ENCODE data around the gene DDOST.

The DDOST gene

DNA sequence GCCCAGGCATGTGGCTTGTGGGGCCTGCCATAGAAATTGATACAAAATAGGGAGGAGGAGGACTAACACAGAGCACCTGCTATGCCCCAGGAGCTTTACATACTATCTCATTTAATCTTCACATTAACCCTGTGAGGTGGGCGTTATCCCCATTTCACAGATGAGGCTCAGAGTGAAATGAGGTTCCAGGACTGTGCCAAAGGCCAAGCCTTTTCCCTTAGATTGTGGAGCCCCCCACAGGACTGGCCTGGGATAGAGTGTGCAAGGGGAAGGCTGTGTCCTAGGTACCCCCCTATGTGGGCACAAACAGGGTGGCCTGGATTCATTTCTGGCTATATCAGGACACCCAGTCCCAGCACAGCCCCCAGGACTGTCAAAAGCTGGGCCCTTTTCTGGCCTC is 2.2 kb upstream of the DDOST start:
- in situ Hi-C loops (cut with MboI; ENCODE audit: low sequenced_read_pairs) = no loop called here

DNA sequence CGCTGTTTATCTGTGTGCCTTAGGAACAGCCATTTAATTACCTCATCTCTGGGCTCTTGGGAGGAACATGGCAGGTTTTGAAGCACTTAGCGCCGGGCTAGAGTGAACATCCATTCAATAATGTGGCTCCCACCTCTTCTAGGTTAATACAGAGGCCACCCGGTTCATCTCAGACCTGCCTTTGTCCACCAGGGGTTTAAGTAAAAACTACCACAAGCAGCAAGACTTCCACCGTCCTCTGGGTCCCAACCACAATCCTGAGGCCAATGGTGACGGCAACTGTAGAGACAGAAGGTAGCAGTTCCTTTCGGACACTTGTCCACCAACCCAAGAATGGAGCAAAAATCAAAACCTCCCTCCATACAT is 924 bp upstream of the DDOST start:
- in situ Hi-C loops (cut with MboI; ENCODE audit: low sequenced_read_pairs) = no loop called here

DNA sequence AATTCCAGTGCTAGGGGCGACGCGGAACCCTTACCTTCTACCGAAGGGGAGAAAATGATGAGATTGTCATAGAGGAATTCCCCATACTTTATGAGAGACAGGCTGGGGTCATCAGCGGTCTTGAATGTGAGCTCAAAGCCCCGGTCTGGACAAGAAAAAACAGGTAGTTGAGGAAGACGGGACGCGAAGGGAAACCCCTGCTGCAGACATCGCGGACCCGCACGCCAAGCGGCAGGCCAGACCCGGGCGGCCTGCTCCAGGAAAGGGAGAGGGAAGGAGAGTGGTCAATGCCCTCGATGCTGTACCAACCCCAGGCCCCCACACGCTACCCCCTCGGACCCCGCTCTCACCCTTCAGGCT is 342 bp downstream of the DDOST start:
- in situ Hi-C loops (cut with MboI; ENCODE audit: low sequenced_read_pairs) = no loop called here

DNA sequence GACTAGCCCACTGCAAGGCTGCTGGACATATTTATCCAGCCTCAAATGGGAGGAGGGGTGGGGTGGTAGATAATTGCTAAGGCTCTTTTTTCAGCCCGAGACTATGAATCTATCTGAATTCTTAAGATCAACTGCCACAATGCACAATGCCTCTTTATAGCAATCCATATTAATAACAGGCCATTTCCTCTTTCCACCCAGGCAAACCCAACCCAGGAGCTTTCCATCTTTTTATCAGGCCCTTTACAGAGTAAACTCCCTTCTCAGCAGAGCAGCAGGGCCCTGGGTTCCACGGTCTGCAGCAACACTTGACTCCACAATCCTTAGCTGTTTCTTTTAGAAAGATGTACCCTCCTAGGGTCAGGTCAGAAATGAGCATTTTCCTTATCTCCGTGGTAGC is 806 bp downstream of the DDOST start:
- in situ Hi-C loops (cut with MboI; ENCODE audit: low sequenced_read_pairs) = no loop called here

DNA sequence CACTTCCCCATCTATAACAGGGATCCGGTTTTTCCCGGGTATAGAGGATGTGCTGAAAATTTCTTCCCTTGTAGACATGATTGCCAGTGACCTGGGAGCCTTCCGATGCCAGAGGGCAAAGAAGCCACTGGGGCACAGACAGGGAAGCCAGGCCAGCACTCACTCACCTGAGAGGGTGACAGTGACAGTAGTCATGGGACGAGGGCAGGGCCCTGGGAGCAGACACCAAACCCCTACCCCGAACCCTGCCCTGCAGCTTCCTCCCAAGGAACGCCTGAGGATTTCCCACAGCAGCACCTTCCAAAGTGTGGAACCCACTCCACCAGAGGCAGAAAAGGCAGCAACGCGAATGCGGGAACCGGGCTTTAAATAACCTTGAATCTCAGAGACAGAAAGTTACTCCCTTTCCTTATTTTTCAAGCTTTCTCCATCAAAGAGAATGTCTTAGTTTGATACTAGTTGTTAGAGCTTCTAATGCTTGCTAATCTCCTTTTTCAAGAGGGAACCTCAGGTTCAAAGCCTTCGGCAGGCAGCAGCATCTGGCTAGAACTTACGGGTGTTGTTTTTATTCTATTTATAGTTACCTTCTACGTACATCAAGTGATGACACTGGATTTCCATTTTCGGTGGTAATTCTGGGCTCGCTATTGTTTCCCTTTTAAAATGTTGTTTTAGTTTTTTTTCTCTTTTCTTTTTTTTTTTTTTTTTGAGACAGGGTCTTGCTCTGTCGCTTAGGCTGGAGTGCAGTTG is 2.8 kb downstream of the DDOST start:
- in situ Hi-C loops (cut with MboI; ENCODE audit: low sequenced_read_pairs) = no loop called here

DNA sequence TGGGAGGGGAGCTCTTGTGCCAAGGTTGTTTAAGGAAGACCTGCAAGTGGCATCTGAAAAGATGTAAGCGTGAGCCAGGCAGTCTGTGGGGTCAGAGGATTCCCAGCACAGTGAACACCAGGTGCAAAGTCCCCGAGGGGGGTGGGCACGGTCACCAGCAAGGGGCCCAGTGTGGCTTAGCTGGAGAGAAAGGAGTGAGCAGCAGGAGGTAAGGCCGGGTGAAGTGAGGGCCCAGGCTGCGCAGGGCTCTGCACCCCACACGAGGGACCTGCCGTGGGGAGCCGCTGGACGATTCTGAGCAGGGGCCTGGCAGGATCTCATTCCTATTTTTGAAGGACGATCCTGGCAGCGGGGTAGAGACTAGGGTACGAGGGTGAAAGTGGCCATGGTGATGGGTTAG is 4.1 kb downstream of the DDOST start:
- in situ Hi-C loops (cut with MboI; ENCODE audit: low sequenced_read_pairs) = no loop called here

DNA sequence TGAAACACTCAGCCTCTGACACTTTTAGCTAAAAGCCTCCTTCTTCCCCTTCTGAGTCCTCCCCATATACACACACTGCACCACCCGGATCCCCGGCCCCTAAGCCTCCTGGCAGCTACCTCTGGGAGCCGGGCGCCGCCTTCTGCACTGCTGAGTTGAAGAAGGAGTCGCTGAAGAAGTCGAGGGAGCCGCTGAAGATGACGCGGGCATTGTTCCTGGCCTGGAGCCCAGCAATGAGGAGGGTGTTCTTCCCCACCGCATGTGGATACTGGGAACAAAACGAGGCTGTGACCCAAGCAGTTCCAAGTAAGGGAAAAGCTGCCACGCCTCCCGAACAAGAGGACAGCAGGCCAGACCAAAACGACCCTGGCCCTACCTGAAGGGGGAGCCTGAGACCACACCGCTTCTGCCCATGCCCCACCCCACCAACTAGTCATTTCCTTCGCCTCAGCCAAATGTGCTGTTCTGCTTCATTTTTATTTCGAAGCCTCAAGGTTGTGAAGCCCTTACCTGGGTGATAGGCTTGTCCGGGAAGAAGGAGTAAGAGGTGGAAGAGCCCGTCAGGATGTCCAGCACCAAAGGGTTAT is 7.0 kb downstream of the DDOST start:
- in situ Hi-C loops (cut with MboI; ENCODE audit: low sequenced_read_pairs) = no loop called here

DNA sequence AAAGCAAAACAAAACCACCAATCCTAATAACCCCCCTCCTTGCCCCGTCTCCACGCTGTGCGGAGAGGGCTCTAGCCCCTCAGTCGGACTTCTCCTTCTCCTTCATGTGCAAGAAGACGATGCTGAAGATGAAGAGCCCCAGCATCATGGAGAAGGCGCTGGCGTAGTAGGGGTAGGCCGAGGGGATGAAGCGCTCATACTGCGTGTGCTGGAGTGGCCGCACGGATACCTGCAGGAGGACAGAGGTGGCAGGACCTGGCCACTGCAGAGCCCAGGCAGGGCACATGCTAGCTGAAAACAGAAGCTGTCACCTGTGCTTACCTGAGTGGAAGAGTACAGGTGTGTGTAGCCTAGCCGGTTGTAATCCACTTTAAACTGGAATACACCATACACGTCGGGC is 8.9 kb downstream of the DDOST start:
- in situ Hi-C loops (cut with MboI; ENCODE audit: low sequenced_read_pairs) = no loop called here

DNA sequence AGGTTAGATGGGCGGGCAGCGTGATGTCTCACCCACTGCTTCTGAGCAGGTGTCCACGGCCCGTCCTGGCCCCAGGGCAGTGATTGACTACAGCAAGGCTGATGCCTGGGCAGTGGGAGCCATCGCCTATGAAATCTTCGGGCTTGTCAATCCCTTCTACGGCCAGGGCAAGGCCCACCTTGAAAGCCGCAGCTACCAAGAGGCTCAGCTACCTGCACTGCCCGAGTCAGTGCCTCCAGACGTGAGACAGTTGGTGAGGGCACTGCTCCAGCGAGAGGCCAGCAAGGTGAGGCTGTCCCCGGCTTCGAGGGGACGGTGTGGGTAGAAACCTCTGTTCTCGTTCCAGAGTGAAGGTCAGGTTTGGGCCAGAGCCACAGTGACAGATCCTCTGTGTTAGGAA is 12.2 kb downstream of the DDOST start:
- in situ Hi-C loops (cut with MboI; ENCODE audit: low sequenced_read_pairs) = loop anchor here (25.0 kb wide), 1 partner anchor 112 kb away; no protein-coding TSS in a partner anchor

DNA sequence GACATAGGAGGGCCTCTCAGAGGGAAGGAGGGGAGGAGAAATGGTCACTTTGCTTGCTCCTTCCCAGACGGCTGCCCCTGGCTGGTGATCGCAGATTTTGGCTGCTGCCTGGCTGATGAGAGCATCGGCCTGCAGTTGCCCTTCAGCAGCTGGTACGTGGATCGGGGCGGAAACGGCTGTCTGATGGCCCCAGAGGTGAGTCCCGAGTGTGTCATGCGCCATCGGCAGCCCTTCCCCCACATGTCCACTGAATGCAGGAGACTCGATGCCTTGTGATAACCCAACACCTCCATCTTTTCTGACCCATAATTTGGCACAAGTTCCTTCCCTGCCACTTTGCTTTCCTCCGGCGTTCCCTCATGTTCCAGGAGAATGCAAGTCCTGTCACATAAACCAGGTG is 12.7 kb downstream of the DDOST start:
- in situ Hi-C loops (cut with MboI; ENCODE audit: low sequenced_read_pairs) = loop anchor here (25.0 kb wide), 1 partner anchor 111 kb away; no protein-coding TSS in a partner anchor

DNA sequence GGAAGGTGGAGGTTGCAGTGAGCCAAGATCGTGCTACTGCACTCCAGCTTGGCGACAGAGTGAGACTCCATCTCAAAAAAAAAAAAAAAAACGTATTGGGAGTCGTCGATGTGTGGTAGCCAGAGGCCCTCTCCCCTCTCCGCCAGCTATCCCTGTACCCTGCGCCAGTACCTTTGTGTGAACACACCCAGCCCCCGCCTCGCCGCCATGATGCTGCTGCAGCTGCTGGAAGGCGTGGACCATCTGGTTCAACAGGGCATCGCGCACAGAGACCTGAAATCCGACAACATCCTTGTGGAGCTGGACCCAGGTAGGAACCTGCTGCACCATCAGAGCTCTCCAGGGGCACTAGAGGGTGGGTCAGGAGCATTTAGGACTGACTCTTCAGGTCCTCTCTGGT is 15.8 kb downstream of the DDOST start:
- in situ Hi-C loops (cut with MboI; ENCODE audit: low sequenced_read_pairs) = loop anchor here (25.0 kb wide), 1 partner anchor 108 kb away; no protein-coding TSS in a partner anchor

DNA sequence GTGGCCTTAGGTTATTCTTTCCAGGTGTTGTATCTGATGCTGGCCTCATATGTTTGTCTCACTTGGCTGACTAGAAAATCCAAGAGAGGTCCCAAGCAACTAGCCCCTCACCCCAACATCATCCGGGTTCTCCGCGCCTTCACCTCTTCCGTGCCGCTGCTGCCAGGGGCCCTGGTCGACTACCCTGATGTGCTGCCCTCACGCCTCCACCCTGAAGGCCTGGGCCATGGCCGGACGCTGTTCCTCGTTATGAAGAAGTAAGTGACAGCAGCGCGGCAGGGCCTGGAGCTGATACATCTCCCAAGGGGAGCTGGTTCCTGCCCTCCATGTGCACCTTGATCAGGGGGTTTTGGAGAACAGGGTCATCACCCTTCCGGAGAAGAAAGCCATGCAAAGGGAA is 16.8 kb downstream of the DDOST start:
- in situ Hi-C loops (cut with MboI; ENCODE audit: low sequenced_read_pairs) = loop anchor here (25.0 kb wide), 1 partner anchor 107 kb away; no protein-coding TSS in a partner anchor

DNA sequence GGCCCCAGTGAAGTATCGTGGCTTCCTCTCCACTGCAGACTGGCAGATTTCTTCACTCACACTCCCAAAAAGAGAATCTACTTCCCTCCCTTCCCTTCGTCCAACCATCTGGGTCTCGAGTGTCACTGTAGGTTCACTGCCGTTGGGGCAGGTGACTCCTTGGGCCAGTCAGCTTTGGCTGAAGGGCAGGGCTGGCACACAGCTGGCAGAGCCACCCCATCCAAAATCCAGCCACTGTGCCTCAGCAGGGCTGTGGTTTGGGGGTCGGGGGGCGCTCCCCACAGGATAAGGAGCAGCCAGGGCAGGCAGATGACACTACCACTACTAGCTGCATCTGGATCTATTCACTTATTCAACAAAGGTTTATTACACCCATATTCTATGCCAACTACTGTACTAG is 18.1 kb downstream of the DDOST start:
- in situ Hi-C loops (cut with MboI; ENCODE audit: low sequenced_read_pairs) = loop anchor here (25.0 kb wide), 1 partner anchor 106 kb away; no protein-coding TSS in a partner anchor

DNA sequence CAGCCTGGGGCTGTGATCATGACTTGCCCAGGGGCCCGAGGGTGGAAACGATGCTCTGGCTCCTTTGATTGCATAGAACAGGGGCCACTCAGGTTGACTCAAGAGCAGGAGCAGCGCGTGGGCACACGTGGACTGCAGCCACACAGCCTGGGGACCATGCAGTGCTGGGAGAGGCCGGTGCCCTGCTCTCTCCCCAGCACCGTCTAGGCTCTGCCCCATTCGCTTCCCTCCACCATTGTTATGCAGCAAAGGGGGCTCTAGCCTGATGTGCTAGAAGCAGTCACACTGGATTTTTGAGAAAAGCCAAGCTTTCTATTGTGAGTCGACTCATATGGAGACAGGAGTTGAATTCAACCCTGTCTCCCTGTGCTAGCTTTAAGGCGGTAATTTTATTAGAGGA is 19.2 kb downstream of the DDOST start:
- in situ Hi-C loops (cut with MboI; ENCODE audit: low sequenced_read_pairs) = loop anchor here (25.0 kb wide), 1 partner anchor 105 kb away; no protein-coding TSS in a partner anchor

DNA sequence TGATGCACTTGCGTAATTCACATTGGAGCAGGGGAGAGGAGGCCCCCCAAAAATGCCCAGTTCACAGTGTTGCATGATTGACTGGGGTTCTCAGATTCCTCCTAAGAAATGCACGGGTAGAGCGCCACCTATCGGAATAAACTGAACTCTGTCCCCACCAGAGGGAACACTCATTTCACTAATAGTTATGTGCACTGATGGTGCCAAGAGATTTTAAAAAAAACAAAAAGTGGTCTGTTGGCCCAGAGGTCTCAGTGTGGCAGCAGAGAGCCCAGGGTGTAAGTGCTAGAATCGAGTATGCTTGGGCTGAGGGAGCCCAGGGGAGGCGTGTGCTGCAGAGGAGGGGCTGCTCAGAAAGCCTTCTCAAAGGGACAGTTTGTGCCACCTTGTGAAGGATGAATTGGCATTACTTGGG is 21.0 kb downstream of the DDOST start:
- in situ Hi-C loops (cut with MboI; ENCODE audit: low sequenced_read_pairs) = loop anchor here (25.0 kb wide), 1 partner anchor 103 kb away; no protein-coding TSS in a partner anchor

DNA sequence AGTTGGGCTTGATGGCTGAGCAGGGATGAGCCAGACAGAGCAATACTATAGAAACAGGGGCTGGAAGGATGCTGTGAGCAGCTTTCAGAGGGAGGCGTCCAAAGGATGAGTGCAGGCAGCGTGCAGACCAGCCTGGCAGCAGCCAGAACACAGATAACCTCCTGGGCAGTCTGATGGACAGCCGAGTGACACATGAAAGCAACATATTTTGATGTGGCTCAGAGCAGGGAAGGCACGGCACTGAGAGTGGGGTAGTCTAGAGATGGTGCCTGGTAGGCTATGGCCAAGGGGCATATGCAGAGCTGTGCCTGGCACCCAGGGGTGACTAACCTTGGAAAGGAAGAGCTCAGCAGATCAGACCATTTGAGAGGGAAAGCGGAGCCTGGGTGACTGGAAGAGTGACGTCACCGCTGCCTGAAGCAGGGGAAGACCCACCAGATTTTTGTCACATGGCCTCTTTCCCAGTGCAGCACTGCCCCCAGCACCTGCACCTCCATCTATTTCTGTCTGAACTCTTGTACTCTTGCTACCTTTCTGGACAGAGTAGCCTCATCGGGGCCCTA is 24.3 kb downstream of the DDOST start:
- in situ Hi-C loops (cut with MboI; ENCODE audit: low sequenced_read_pairs) = loop anchor here (25.0 kb wide), 1 partner anchor 100 kb away; no protein-coding TSS in a partner anchor

DNA sequence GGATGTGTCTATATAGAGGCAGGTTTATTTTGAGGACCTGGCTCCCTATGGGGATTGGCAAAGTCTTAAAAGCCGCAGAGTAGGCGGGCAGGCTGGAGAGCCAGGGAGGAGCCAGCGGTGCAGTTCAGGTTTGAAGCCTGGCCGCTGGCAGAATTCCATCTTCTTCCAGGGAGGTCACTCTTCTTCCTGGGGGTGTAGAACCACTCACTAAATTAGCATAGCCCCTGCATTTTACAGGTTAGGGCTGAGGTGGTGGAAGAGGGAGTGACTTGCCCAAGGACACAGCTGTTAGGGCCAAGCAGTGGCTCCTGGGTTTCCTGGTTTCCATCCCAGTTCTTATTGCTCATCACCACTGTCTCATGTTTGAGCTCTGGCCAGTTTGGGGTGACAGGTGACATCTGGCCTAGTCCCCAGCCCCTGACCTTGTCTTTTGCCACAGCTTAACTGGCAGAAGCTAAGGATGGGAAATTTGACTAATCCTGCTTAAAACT is 26.5 kb downstream of the DDOST start:
- in situ Hi-C loops (cut with MboI; ENCODE audit: low sequenced_read_pairs) = loop anchor here (25.0 kb wide), 1 partner anchor 97 kb away; no protein-coding TSS in a partner anchor

DNA sequence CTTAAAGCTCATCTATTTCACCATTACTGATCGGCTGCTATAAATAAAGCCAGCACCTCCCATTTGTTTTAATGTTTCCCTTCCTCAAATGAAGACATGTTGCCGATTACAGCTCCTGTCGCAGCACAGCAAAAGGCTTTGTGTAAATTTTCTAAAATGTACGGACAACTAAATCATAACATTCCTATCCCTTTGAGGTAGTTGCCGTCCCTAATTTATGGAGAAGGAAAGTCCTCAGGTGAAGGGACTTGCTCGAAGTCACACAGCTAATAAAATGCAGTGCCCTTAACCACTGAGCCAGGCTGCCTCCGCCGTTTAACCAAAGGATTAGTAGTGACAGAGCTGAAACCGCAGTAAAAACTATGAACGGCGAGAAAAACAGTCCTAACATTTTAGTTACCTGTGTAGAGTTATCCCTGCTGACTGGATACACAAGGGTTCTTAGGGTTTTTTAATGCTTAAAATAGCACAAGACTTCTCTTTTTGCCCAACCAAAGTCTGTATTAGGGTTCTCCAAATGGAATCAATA is 27.0 kb downstream of the DDOST start:
- in situ Hi-C loops (cut with MboI; ENCODE audit: low sequenced_read_pairs) = loop anchor here (25.0 kb wide), 1 partner anchor 97 kb away; no protein-coding TSS in a partner anchor

DNA sequence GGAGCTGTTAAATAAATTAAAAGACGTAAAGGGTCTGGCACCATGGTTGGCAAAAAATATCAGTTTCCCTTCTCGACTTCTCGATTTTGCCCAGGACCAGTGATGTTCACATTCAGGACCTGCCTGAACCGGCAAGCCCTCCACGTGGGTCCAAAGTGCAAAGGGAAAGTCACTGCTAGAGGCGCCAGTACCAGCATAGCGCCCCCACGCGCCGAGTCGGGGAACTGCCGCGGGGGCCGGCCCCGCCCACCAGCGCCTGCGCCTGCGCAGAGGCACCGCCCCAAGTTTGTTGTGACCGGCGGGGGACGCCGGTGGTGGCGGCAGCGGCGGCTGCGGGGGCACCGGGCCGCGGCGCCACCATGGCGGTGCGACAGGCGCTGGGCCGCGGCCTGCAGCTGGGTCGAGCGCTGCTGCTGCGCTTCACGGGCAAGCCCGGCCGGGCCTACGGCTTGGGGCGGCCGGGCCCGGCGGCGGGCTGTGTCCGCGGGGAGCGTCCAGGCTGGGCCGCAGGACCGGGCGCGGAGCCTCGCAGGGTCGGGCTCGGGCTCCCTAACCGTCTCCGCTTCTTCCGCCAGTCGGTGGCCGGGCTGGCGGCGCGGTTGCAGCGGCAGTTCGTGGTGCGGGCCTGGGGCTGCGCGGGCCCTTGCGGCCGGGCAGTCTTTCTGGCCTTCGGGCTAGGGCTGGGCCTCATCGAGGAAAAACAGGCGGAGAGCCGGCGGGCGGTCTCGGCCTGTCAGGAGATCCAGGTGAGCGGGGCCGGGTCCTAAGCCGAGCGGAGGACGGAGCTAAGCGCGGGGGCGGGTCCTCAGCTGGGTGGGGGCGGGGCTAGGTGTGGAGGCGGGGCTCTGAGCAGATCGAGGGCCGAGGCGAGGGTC is 27.7 kb downstream of the DDOST start, which contains the start of gene PINK1:
Gene PINK1, plus strand, starts transcription at position 269 of the 875 bp plus-strand sequence. Its CDS starts 91 bp downstream, at position 360.
- in situ Hi-C loops (cut with MboI; ENCODE audit: low sequenced_read_pairs) = loop anchor here (25.0 kb wide), 1 partner anchor 96 kb away; no protein-coding TSS in a partner anchor

DNA sequence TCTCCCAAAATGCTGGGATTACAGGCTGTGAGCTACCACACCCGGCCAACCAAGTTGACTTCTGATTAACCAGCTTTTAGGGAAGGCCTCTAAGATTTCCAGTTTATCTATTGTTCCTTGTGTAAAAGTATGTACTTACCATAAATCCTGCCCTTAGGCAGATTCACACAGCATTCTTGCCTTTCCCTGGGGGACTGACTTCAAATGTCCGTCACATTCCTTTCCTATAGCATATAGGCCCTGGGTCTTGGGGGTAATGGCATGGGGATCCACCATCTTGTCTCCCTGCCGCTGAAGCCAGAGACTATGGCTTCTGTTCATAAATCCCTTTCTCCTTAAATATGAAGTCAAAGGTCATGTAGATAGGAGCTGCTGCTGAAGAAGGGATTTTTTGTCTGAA is 28.8 kb downstream of the DDOST start:
- in situ Hi-C loops (cut with MboI; ENCODE audit: low sequenced_read_pairs) = loop anchor here (25.0 kb wide), 1 partner anchor 95 kb away; no protein-coding TSS in a partner anchor

Measured in hTERT RPE-1 (cell line).